UCSD-AML1 (cell line): ENCODE measurements around the gene TMEM131L.
"Not testable (repeated sequence)": the region's sequence is repeated elsewhere in the genome, so short reads cannot be mapped to it uniquely, and the experiment has no call there.

Source experiments
- DNase-seq: peaks from one replicate; lab custom pipeline; 2025; ENCODE audit not compliant: unreplicated experiment; lab: John Stamatoyannopoulos, UW

The TMEM131L gene

DNA sequence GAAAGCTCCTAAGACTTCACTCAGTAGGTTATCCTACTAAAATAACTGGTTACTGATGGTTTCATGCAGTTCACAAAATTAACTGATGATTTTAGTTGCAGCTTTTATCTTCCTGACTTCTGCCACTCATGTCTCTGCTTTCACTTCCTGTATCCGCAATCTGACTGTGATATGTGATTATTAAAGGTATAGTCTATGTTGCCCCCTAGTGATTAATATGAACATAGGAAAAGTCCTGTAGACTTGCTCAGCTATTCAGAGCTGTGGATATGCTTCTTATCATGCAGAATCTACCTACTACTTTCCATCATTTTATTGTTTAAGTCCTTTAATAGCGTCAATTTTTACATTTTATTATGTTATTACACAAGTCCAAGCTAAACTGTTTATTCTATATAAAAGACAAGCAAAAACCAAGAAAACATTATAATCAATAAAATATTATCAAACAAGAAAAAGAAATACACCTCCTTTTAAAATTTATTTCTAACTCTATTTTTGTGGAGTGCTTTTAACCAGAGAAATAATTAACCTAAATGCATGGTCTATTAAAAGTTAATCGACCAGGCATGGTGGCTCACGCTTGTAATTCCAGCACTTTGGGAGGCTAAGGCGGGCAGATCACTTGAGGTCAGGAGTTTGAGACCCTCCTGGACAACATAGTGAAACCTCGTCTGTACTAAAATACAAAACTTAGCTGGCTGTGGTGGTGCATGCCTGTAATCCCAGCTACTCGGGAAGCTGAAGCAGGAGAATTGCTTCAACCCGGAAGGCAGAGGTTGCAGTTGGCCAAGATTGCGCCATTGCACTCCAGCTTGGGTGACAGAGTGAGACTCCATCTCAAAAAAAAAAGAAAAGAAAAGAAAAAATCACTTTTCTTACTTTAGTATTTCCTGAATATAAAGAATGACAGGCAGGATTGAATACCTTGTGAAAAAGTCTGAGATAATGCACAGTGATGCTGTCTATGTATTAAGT lies 177.5 kb downstream of the TMEM131L start:
- no peak for DNase-seq

DNA sequence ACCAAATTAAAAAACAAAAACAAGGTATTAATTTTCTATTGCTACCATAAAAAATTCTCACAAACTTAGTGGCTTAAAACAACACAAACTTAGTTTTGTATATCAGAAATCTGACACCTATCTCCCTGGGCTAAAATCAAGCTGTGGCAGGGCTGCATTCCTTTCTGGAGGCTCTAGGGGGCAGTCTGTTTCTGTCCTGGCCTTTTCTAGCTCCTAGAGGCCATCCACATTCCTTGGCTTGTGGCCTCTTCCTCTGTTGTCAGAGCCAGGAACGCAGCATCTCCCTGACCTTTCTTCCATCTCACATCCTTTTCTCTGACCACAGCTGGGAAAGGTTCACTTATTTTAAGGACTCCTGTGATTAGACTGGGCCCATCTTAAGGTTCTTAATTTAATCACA lies 179.0 kb downstream of the TMEM131L start:
- DNase-seq = no peak

DNA sequence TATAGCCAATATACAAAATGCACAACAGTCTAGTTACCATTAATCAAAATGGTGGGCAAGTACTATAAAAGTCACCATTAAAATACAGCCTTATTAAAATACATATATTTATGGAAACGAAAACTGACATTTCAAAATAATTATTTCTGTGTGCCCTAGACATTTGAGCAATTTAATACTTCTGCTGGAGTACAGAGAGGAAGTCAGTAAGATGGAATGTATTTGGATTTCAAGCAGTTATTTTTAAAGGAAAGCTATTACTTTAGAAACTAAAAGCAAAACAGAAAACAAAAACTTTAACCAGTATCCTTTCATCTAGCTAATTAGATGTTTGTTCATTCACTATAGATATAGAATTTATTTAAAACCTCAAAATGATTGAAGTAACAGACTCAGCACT lies 180.1 kb downstream of the TMEM131L start:
- DNase-seq = no peak

DNA sequence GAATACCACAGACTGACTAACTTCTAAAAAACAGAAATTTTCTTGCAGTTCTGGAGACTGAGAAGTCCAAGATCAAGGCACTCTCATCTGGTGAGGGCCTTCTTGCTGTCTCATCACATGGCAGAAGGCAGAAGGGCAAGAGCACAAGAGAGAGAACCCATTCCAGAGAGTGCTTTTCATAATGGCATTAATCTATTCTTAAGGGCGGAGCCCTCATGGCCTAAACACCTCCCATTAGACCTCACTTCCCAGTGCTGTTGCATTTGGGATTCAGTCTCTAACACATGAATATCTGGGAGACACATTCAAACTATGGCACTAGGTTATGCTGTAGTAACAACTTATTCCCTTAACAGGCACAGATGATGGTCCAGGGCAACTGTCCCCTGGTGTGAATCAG lies 180.8 kb downstream of the TMEM131L start:
- DNase-seq = no peak

DNA sequence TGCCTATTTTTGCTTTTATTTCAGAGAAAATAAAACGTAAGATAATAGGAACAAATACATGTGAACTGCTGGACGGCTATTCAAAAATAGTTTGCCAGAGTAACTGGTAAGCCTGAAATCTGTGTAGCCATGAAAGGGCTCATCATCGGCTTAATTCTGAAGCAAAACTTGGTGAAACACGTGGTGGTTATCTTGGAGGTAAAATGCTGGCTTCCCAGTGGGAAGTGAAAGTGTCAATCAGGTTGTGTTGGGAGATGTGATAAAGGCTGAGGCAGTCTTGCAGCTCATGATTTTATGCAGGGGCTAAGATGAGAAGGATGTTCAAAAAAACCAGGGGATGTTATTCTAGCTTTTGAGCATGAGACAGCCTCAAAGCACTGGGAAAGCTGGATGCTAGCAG lies 181.8 kb downstream of the TMEM131L start:
- no peak for DNase-seq

DNA sequence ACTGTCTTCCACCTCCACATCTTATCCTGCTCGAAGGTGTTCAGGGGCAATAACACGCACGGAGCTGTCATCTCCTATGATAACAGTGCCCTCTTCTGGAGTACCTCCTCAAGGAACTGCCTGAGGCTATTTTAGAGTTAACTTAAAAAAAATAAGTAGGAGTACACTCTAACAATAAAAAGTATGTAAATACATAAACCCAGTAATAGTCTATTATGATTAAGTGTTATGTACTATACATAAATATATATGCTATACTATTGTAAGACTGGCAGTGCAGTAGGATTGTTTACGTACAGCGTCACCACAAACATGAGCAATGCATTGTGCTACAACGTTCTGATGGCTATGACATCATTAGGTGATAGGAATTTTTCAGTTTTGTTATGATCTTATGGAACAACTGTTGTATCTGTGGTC lies 183.4 kb downstream of the TMEM131L start:
- no peak for DNase-seq

DNA sequence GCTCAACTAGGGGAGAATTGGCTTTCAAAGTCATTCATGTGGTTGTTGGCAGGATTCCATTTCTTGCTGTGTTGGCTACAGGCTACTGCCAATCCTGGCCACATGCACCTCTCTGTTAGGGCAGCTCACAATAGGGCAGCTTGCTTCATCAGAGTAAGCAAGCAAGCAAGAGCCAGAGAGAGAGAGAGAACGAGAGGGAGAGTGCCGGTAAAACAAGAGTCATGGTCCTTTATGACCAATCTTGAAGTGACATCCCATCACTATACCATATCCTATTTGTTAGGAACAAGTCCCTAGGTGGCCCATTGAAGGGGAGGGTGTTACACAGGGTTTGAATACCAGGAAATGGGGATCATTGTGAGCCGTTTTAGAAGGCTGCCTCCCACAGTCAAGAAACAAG lies 185.0 kb downstream of the TMEM131L start:
- peak; percentile 22 for DNase-seq

DNA sequence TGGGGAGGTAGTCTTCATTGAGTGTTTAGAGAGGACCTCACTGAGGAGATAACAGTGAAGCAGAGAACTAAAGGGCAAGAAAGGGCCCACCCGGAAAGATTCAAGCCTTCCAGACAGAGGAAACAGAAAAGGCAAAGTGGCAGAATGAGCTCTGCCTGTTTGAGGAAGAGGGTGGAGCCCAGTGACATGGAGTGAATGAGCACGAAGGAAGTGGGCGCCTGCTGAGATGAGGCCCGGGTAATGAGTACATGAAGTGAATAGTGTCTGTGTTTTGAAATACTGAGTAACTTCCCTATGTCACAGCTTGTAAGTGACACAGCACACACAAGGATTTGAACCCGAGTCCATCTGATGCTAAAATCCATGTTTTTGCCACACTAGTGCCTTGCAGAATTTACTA lies 185.4 kb downstream of the TMEM131L start:
- peak; percentile 68 for DNase-seq

DNA sequence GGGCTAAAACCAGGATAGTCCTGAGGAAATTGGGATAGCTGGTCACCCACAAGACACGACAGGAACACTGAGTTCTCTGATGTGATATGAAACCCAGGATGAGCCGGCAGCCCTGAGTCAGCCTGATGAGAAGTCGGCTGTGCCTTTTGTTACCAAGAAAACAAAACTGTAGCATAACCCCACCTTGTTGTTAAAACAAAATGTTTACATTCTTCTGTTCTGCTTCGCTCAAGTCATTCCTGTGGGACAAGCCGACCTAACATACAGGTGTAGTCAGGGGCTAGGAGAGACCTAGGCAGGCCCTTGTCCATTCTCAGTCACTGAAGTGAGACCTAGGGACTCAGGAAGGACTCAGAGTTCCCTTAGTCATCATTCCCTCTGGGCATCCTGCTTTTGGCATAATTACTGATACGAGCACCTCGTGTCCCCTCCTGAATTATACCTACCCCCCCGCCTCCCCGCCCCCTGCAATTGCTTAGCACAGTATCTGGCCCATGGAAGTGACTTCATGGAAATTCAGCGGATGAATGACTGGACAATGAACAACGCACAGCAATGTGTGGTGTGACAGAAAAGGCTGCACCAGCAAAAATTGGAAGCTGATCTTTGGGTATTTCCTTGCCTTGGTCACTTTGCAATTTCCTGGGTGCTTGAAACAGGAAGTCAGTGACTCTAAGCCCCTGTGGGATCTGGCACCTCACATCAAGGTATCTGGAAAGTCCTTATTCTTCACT lies 186.1 kb downstream of the TMEM131L start:
- DNase-seq = peak; percentile 31

DNA sequence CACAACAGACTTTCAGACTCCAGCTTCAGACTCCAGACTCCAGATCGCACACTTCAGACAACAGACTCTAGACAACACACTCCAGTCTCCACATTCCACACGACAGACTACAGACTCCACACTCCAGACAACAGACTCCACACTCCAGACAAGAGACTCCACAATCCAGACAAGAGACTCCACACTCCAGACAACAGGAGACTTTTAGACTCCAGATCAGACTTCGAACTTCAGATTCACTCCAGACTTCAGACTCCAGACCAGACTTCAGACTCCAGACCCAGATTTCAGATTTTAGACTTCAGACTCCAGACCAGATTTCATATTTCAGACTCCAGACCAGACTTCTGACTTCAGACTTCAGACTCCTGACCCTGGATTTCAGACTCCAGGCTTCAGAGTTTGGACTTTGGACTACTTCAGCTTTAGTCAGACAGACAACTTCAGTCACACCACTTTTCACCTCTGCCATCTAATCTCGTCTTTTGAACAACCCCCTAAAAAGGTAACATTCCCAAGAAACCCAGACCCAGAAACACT lies 188.9 kb downstream of the TMEM131L start:
- no peak for DNase-seq

DNA sequence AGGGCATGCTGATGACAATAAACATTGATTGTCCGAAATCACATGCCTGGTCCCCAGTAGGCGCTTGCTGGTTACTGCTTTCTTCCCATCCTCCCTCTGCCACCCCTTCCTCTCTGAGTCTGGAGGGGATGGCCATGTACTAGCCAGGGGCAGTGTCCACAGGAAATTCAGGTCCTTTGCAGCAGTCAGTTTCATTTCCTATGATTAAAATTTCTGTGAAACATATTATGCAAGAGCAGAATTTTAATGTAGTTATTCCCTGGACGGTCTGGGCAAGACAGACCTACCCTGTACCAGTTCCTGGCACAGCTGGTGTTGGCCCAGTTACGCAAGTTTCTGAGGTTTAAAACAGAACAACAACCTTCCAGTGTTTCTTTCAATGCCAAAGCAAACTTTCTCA lies 189.8 kb downstream of the TMEM131L start:
- peak; percentile 12 for DNase-seq

DNA sequence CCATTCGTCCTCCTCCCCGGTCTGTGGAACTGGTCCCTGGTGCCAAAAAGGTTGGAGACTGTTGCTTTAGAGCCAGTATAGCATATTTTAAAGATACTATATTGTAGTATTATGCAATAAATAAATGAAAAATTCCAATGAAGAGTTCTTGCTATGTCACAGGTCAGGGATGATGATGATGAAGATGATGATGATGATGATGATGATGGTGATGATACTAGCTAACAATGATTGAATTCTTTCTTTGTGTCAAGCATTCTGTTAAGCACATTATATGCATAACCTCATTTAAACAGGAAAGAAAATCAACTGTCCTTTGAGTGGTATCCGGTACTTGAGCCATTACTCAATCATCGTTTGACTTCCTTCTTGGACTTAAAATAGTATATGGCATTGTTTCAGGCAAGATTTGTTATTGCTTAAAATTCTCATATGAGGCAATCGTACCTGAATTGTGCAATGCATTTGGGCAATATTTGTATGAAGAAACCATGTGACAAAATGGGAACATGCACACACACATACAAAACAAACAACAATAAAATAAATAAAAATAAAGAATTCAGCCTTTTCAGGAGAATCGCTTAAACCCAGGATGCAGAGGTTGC lies 195.2 kb downstream of the TMEM131L start:
- DNase-seq = no peak

DNA sequence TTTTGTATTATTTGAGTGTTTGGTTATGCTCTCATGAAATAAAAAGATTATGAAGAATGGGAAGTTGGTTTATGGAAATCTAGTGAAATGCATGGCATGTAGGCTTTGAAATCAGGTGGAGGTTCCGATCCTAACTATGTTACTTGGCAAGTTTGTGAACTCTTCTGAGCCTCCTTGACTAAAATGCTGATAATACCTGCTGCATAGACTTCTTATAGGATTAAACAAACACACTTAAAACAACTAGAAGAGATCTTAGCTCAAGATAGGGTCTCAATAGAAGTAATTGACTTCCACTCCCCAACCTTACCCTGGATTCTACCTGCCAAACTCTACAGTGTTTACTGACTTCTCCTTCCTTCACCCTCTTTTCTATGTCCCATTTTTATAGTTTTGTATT lies 195.7 kb downstream of the TMEM131L start:
- no peak for DNase-seq

DNA sequence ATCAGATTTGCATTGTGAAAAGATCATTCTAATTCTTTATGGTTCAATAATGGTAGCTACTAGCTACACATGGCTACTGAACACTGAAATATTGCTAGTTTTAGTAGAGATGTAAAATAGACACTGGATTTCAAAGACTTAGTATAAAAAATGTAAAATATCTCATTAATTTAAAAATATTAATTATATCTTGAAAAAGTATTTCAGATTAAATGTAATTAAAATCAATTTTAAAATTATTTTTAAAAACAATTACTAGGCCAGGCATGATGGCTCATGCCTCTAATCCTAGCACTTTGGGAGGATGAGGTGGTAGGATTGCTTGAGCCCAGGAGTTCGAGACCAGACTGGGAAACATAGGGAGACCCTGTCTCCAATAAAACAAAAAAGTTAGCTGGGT lies 197.5 kb downstream of the TMEM131L start:
- DNase-seq = no peak

DNA sequence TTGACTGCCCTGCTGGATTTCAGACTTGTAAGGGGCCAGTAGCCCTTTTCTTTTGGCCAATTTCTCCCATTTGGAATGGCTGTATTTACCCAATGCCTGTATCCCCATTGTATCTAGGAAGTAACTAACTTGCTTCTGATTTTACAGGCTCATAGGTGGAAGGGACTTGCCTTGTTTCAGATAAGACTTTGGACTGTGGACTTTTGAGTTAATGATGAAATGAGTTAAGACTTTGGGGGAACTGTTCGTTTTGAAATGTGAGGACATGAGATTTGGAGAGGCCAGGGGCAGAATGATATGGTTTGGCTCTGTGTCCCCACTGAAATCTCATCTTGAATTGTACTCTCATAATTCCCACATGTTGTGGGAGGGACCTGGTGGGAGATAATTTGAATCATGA lies 200.3 kb downstream of the TMEM131L start:
- not testable (repeated sequence) for DNase-seq

DNA sequence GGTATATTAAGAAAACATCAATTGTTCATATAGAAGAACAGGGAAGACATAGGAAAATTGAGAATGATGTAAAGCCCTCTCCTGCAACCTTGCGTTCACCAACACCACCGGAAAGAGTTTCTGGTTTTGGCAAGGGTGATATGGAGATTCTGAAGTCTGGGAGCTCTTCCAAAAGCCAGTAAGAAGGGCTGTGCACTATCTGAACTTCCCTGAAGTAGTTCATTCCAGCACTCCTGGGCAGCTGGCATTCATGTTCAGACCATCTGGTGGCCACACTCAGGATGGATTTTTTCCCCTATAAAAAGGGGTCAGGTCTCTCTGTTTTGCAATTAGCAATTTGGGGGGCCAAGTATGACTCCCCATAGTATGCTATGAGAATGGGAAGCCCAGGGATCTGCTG lies 202.5 kb downstream of the TMEM131L start:
- no peak for DNase-seq

DNA sequence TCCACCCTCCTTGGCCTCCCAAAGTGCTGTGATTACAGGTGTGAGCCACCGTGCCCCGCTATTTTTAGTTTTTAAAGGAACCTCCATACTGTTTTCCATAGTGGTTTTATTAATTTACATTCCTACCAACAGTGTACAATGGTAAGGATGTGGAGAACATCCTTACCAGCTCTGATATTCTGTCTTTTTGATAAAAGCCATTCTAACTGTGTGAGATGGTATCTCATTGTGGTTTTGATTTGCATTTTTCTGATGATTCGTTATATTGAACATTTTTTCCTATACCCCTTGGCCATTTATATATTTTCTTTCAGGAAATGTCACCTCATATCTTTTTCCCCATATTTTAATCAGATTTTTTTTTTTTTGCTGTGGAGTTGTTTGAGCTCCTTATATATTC lies 203.7 kb downstream of the TMEM131L start:
- no peak for DNase-seq

DNA sequence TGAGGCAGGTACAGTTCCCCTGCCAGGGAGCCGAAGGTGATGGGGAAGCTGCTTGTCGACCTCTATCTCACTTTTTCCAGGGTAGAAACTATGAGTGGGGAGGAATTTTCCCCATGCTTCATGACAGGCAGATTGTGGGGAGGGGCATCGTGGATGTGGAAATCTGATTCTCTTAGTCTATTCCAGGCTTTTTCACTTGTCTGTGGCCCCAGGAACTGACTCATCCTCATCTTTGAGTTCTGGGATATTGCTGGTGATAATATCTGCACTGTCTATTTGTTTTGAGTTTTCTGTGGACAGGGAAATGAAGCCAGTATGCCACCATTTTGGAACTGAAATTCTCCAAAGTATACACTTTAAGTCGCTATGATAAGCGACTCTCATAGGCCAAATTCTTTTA lies 210.3 kb downstream of the TMEM131L start:
- DNase-seq = no peak

DNA sequence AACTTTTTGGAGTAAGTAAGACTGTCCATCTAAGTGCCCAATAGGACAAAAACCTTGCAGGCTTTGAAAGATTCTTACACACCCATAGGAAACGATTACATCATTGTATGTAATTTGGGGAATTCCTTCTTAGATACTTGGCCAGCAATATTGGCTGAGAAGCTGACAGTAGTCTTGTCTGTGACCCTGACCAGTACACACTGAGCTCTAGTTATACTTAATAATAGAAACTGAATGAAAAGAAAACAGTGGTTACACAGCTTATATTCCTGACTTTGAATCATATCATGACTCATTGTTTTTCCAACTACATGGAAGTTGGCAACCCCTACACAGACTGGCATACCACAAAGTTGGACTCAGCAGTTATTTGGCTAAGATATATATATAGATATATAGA lies 210.8 kb downstream of the TMEM131L start:
- no peak for DNase-seq

DNA sequence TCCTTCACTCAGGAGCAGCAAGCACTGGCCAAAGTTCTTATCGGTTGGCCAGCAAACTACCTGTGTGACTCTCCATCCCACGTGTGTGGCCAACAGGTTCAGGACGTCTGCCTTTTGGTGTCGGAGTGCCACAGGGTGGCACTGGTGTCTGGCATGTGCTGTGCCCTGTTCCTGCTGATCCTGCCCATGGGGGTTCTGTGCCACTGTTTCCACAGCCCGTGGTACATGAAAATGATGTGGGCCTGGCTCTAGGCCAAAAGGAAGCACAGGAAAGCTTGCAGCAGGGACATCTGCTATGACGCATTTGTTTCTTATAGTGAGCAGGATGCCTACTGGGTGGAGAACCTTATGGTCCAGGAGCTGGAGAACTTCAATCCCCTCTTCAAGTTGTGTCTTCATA lies 213.3 kb downstream of the TMEM131L start:
- DNase-seq = no peak

DNA sequence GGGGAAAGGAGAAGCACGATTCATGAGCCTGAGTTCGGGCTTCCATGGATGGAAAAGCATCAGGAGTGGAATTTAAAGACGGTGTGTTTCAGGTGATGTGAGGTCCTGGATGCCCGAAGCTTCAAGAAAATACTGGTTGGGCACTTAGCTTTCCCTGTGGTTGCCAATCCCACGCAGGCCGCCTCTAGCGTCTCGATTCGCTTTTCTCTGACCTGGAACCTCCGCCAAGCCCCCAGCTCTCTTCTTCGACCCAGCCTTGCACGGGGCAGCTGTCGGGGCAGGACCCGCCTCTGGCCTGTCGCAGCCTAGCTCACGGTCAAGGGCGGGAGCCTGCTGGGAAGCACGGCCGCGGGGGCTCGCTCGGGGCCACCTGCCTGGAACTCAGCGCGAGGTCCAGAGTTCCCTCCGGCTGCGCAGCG lies 217.6 kb downstream of the TMEM131L start:
- no peak for DNase-seq
